Stimulated activated CD4-positive, alpha-beta T cell treated with anti-CD3 and anti-CD28 coated beads, TNF-alpha, amount 100 ng/mL, for 4 hours (primary cell): ENCODE results near the gene ACY1.

ENCODE experiments used
- DNase-seq, 3 experiments: peaks; one replicate each; pipeline ENCODE4 v3.0.0-alpha.2; 2020; ENCODE audit warnings: low read depth in 3 of 3

ACY1 gene

DNA sequence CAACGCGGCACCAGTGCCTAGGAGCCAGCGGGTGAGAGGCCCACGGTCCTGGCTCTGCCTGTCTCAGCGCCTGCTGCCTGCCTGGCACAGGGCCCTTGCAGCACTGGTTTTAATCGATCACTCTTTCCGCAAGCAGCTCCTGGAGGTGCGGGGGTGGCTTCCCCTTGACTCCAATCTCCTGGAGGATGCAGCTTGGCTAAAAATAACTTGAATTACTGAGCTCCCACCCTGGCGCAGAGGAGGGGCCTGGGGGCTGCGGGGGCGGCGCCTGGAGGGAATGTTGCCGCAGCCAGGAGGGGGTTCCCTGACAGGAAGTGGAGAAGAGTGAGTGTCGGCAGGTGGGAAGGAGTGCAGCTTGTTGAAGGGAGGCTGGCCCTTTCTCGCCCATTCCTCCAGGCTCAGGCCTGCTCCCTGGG is 22.2 kb downstream of the ACY1 start:
- DNase-seq = no peak

DNA sequence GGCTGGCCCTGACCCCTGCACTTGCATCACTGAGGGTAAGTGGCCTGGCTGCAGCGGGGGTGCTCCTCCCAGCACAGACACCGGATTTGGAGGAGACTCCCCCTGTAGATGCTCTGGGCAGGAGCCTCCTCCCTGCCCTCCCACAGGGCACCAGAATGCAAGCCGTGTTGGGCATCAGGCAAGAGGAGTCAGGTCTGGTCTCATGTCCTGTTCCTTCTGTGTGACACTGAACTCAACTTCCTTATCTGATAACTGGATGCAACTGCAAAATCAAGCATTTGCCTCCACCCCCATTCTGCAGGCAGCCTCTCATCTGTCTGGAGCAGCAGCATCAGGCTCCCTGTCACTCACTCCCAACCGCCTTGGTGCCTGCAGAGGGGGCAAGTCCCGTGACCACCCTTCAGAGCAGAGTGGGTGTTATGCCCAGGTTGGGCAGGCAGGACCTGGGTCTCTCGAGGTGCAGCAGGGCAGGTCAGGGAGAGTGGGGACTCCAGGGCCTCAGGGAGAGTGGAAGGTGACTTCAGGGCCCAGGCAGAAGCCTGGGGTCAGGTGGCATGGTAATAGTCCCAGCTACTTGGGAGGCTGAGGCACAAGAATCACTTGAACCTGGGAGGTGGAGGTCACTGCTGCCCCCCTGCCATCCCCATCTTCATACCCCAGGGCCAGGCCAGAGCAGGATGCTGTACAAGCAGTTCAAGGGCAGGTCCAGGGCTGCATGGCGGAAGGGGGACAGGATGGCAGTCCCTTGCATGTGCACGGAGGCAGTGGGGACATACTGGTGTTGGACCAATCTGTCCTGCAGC is 22.9 kb downstream of the ACY1 start:
- no peak for DNase-seq

DNA sequence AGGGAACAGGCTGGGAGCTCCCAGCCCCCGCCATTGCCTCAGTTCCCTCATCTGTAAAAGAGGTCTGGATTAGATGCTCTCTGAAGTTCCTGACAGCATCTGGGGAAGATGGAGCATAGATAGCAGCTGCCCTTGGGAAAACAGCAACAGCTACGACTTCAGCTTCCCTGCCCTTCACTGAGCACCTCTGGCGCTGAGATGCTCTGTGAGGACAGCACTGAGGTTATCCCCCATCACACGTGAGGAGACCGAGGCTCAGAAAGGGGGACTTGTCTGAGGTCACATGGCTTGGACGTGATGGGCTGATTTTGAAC is 23.4 kb downstream of the ACY1 start:
- no peak for DNase-seq

DNA sequence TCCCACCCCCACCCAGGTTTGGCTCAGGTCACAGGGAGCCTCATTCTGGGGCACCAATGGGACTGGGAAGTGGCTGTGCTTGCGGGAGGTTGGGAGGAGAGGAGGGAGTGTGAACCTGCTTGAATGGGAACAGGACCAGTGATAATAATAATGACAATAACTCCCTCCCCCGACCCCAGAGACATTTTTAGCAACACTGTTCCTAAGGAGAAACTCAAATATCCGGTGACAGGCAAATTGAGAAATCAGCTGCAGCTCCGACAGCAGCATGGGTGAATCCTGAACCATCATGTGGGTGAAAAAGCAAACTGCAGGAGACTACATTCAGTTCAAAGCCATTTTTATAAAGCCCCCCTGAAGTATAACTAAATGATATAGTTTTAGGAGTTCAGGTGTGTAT is 24.0 kb downstream of the ACY1 start:
- DNase-seq = no peak

DNA sequence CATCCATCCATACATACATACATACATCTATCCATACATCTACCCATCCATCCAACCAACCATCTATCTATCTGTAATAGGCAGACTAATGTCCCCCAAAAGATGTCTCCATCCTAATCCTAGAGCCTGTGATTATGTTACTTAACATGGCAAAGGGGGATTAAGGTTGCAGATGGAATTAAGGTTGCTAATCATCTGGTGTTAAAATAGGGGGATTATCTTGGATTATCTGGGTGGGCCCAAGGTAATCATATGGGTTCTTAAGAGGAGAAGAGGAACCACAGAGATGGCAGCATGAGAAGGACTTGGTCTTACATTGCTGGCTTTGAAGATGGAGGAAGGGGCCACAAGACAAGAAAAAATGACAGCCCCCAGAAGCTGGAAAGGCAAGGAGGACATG is 27.1 kb downstream of the ACY1 start:
- DNase-seq = no peak

DNA sequence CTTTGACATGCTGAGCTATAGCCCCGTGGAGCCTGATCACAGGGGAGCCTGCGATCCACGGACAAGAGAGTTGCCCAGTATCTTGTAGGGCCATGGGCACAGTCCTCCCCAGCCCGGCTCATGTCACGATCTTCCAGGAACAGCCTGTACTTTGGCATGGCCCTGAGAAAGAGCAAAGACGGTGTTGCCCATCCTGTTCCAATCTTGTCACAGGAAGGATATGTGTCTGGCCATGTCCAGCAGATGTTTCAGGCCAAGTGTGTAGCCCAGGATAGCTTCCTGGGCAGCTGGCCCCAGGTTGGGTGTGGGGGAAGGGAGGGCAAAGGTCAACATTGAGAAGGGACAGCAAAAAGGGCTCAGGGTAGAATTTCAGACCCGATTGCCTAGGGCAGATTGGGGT is 29.4 kb downstream of the ACY1 start:
- no peak for DNase-seq

DNA sequence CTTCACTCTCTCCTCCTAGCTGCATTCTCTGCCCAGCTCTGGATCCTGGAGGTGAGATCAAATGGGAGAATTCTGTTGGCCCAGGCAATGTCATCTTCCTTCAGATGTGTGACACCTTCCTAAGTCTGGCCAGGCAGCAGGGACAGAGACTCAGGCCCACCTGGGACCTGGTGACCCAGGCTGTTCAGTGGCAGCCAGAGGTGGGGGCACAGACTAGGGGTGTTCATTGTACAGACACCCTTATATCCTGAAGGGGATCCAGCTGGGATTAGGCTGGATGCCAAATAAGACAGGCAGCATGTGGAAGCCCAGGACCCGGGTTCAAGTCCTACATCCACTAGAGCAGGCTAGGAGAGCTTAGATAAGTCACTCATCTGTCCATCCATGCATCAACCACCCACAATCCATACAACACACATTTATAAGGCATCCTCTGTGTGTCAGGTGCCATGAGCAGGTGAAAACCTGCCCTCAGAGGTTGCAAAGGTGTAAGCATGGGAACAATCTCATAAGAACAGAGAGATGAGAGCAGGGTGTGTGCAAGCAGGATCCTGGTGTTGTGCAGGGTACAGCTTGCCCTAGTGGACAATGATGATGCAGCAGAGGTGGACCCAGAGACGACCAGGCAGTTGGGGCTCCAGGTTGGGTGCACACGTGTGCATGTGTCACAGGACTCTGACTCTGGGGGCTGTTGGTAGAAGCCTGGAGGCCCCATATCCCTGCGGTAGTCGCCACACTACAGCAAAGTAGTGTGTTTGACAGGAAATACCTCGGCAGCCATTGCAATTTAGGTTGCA is 30.7 kb downstream of the ACY1 start:
- no peak for DNase-seq

DNA sequence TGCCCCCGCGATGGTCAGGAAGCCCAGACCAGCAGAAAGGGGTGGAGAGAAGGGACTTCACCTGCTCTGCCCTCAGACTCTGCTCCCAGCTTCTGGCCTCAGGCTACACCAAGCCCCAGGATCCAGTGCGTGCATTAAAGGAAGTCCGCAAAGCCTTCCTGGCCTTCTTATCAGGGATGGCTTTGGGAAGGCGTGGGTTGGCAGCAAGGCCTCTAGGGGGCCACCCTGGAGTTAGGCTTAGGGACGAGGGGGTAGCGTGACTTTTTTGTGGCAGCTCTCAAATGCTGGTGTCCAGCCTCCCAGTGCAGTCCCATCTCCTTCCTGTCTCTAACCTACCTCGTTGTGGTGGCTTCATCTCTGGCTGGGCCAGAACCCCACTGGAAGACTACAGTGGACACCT is 31.3 kb downstream of the ACY1 start:
- no peak for DNase-seq

DNA sequence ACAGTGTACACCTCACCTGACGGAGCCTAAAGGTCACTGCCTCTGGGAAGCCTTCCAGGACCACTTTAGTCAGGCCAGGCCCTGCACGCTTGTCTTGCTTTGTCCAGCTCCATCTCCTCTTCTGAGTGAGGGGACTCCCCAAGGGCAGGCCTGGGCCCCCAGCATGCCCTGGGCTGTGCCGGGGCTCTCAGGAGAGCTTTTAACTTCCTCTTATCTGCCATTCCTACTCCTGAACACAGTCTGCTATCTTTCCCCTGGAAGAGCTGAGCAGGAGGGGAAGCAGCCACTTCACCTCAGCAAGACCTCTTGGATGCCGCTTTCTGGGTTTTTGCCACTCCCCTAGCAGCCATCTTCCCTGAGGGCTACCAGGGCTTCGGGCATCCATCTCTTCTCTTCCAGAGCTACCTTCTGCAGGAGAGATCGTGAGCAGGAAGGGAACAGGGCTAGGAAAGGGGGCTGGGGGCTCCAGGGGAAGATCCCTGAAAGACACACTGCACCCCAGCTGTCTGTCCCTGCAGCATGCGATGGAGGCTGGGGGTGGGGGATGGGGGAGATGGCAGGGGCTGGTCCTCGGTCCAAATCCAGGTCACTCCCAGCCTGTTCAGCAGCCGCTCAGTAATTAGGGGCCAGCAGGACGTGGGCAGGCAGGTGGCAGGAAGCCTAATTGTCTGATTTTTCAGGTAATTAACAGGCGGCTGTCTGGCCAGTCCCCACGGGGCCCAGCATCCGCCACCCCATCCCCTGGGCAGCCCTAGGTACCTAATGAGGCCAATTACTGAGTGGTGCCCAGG is 32.3 kb downstream of the ACY1 start:
- DNase-seq = no peak

DNA sequence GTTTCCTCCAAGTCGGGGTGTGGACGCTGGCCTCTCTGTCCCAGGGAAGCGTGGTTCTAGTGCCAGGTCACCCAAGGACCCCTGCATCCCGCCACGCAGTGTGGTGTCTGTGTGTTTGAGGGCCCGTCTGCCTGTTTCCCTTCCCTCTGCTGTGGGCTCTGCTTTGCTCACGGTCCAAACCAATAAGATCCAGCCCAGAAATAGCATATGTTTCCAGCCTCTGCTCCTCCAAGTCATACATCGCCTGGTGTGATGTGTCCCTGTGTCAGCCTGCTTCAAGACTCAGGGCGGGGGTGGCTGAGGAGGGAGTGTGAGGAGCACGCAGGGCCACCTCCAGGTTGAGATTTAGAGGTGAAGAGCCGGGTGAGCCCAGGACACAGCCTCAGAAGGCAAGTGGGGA is 34.3 kb downstream of the ACY1 start:
- DNase-seq = no peak

DNA sequence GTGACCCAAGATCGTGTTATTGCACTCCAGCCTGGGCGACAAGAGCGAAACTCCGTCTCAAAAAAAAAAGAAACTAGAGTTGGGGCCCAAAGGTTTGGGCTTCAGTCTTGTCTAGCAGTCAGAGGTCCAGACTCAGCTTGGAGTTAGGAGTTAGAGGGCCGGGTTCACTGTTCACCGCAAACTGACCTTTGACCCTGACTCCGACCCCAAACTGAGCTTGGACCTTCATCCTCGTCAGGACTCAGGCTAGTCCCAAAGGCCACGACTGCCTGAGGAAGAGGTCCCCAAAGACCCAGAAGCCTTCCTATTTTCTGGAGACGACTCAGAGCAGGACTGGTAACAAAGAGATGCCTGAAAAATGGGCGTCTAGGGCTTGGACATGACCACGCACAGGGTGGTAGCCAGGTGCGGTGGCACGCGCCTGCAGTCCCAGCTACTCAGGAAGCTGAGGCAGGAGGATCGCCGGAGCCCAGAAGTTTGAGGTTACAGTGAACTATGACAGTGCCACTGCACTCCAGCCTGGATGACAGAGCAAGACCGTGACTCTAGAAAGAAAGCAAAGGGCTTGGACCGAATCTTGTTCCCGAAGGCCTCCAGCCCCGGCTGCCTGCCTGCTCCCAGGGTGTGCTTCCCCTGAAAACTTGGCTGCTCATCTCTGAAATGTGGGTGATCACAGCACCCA is 35.1 kb downstream of the ACY1 start:
- no peak for DNase-seq

DNA sequence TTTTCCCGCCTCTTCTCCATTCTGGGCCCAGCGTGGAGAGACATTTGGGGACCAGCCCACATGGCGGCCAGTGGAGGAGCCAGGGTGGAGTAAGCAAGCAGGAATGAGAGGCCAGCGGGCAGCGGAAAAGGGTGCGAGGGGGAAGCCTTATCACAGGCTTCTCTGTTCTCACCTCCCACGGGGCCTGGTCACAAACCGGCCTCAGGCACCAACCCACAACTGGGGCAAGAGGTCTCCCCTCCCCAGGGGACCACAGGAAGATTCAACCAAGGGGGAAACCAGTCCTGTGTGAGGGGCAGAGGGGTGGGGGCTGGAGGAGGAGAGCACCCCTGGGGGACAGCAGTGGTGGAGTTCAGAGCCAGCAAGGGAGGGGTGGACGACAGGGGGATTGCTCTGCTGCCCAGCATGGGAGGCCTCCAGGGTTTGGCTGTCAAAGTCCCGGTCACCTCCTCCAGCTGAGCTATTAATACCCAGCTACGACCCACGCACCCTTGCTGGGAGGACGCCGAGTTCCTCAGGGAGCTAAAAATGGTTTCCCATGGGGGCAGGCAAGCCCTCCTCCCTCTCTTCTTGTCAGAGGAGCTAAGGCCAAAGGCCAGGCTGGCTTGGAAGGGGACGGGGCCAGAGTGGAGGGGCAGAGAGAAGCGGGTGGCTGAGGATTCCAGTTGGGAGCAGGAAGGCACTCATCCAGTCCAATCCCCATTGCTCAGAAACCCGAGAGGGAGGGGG is 36.2 kb downstream of the ACY1 start:
- no peak for DNase-seq

DNA sequence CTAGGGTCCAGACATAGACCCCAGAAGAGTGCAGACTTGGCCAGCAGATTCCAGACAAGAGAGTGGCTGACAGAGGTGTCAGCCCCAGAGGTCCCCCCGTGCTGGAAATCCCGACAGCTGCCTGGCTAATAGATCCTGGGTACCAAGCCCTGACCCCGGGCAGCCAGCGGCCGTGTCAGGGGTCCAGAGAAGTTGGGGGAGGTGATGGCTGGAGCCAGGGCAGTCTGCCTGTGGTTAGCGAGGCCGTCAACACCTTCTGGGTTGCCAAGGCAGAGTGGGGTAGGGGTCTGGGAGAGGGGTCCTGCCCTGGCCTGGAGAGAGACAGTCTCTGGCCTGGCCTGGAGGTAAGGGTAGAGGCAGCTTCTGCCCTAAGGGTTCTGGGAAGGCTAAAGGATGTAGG is 37.5 kb downstream of the ACY1 start:
- DNase-seq = no peak

DNA sequence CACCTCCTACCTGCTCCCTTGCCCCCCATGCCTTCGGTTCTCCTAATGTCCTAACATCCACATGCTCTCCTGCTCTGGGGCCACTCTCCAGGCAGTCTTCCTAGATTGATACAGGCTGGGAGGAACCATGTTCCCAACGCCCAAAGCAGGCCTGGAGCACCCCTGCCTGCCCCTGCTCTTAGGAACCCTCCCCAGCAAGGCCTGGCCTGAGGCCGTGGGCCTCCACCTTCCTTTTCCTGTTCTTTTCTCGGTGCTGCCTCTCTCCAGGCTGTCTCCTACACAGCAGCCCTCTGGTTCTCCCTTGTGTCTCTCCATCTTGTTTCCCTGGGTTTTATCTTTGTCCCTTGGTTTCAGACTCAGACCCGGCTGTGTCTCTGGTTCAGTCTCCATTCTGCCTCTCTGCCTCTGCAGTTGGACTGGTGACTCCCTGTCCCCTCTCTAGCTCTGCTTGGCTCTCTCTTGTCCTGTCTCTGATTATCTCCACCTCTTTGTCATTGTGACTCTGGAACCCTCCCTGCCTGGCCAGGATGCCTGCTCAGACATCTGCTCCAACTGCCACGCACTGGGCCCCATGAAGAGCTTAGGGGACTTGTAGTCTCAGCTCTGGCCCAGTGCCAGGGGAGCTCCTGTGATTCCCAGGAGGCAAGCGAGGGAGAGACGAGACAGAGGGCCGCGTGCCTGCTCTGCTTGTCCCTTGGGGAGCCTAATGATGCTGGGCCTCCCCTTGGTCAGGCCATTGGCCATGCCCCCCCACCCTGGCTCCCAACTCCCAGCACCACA is 38.3 kb downstream of the ACY1 start:
- no peak for DNase-seq

DNA sequence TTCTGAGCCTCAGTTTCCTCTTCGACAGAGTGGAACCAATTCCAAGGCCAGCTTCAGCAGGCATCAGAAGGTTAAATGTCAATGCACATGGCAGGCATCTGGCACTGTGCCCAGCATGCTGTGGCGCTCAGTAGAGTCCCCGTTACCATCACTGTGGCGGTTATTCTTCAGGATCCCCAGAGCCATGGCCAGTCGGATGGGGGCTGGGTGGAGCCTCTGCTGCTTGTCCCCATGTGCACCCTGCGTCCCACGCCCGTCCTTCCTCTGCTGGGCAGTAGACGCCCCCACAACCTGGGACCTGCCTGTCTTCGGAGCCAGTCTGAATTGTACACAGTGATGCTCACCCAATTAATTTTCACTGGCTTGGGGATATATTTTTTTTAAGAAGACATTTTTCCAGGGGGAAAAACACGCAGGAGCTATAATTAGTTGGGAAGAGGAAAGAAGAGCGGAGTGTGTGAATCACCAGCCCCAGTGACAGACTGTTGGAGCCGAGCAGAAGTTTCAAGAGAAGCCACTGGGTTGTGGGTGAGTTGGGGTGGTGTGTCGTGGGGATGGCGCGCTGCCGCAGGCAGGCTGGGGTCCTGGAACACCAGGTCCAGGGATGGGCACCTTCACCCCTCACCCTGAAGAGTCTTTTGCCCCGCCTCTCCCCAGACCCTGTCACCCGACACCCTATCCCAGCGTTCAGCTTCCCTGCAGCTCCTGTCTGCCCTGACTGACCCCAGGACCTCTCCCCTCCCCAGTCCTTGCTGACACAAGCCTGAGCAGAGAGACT is 39.2 kb downstream of the ACY1 start:
- no peak for DNase-seq

DNA sequence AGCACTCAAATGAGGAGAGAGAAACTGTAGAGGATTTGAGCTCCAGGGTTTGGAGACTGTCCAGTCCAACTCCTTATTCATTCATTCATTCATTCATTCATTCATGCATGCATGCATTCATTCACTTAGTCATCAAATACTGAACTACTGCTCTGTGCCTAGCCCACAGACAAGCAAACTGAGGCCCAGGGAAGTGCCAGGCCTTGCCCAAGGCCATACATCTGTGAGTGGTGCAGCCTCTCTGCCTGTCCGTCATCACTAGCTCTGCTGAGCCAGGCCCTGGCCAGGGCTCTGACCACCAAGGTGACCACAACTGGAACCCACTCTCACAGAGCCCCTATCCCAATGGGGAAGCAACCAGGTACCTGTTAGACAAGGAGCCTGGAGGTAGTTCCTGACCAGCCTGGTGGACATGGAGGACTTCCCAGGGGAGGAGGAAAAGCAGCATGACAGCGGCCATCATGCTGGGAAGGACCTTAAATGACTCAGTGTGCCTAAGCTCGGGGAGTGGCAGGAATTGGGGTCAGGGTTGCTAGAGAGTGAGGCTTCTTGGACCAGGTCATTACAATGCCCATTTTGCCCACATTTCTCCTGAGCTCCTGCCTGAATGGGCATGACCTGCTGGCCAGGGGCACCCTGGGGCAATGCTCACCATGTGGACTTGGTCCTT is 39.9 kb downstream of the ACY1 start:
- DNase-seq = no peak

DNA sequence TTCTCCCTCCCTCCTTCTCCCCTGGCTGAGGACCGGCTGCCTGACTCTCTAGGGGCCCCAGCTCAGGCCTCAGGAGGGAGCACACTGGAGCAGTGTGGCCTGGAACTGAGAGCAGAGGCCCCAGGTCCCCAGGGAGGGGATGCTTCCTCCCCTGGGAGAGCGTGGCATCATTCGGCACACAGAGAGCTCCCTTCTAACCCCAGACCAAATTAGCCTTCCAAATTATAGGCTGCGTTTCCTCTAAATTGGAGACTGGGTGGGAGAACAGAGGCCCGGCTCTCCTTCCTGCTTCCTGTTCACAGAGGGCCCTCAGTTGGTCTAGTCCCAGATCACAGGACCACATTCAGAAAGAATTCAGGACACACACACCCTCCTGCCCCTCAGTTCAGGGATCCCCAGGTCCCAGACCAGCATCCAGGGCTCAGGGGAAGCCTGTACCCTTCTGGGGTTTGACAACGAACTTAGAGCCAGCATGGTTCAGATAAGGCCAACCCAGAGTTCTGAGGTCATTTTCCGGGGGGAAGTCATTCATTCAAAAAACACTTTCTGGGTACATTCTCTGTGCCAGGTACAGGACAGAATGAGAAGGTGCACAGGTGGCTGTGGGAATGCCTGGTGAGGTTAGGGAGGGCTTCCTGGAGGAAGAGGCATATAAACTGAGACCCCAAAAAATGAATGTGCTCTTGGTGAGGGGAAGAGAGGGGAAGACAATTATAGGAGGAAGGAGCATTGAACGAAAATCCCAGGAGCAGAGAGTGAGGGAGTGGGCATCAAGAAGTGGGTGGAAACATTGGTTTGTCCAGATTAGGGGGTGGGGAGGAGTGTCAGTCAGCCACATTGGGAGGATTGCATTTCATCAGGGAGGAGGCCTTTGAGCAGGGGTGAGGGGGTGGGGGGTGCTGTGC is 40.8 kb downstream of the ACY1 start:
- DNase-seq = no peak

DNA sequence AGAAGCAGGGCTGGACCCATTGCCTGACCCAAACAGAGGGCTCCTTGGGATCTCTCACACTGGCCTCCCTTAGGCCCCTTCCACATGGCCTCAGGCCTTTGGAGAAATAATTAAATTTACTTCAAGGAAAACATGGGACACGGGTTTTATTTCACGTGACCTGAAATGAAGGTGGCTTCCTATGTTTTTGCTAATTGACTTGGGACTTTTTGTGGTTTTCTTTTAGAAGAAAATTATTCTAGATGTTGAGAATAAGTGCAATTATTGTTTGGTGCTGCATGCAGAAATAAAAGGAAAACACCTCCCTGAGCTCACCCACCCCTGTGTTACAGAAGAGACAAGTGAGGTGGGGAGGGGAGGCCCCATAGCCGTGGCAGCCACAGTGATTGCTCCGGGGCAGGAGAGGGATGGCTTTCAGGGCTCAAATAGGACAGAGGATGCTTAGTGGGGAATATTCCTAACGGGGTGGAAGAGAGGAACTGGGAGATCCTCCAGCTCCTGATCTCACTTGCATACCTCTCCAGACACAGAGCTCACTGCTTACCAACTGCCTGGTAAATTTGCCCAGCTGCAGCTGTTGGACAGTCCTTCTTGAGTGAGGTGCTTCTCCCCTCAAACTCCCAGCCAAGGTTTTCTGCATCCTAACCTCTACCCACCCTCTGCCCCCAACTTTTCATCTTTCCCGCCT is 41.6 kb downstream of the ACY1 start:
- no peak for DNase-seq
